K562 (cell line): Measurements from ENCODE around the gene ZSCAN26. TPM values are rescaled to one million over a fixed set of nuclear protein-coding genes. Genes with fewer than 3 reads are reported as not detected.

Source experiments
- ATAC-seq: fragments of 200-7000 bp; cut with Tn5 transposase; 3 replicates; pipeline ENCODE4 v1.9.1; 2020; ENCODE audit warnings: moderate library complexity
- BruUV-seq: library from RNA; stranded (reverse); fragments of 400-500 nt; replicated peaks from 2 replicates; lab custom pipeline; 2021; lab: Mats Ljungman, UMichigan
- CTCF ChIA-PET: fragments of 300-600 bp; formaldehyde crosslinking; extraction: SDS; loops from one replicate; lab custom pipeline; 2021; ENCODE audit warnings: low intra/inter-chr PET ratio; lab: Yijun Ruan, JAX
- POLR2A ChIA-PET: fragments of 300-600, 350-650 bp; sonication (Branson Sonifier 250); formaldehyde crosslinking; extraction: SDS; loops from one replicate; lab custom pipeline; 2021; ENCODE audit warnings: antibody characterized with exemption, inconsistent platforms; lab: Yijun Ruan, JAX
- DNase-seq, 4 experiments: peaks; one replicate each; pipeline versions ENCODE4 v3.0.0 to v3.0.0-alpha.2; 2011 to 2018; ENCODE audit warnings: low spot score in 3 of 4, mixed read lengths in 3 of 4; ENCODE audit errors: extremely low read depth in 1 of 4
- FAIRE-seq: peaks from 2 replicates; lab custom pipeline; 2011; peaks lifted over from hg19 to GRCh38; lab: Jason Lieb, UNC
- H2AFZ ChIP-seq: 2 replicates; pipeline ENCODE4 v1.6.0; 2011; ENCODE audit warnings: low read depth, low read length, control low read depth, inconsistent platforms
- H3K27ac ChIP-seq: fragments of 200-600 bp; 3 replicates; pipeline ENCODE4 v1.8.0; 2011; ENCODE audit warnings: low read depth, mild to moderate bottlenecking, control low read depth, inconsistent platforms, low read length, moderate library complexity, mixed read lengths; ENCODE audit errors: extremely low read depth
- H3K27me3 ChIP-seq, 2 experiments: fragments of 300-600 bp in 1 of 2; 2 replicates in 1 of 2; 3 replicates in 1 of 2; pipeline versions ENCODE4 v1.6.0 to v1.8.0; 2011; ENCODE audit warnings: inconsistent platforms in 2 of 2, low read length in 2 of 2, mild to moderate bottlenecking in 1 of 2, mixed read lengths in 1 of 2, moderate library complexity in 1 of 2; ENCODE audit not compliant: control insufficient read depth in 2 of 2, insufficient read depth in 2 of 2
- H3K36me3 ChIP-seq: fragments of 300-600 bp; 3 replicates; pipeline ENCODE4 v1.8.0; 2011; ENCODE audit warnings: mild to moderate bottlenecking, low read length, inconsistent platforms; ENCODE audit not compliant: control insufficient read depth, insufficient read depth
- H3K4me1 ChIP-seq, 2 experiments: fragments of 200-600 bp in 1 of 2; replicated peaks in 1 of 2; 2 replicates in 1 of 2; 3 replicates in 1 of 2; pipeline versions ENCODE4 v1.5.1 to v1.8.0; 2011; ENCODE audit warnings: inconsistent platforms in 2 of 2, low read length in 2 of 2, mild to moderate bottlenecking in 1 of 2, mixed read lengths in 1 of 2, moderate library complexity in 1 of 2; ENCODE audit not compliant: control insufficient read depth in 2 of 2, insufficient read depth in 2 of 2
- H3K4me2 ChIP-seq: 2 replicates; pipeline ENCODE4 v1.6.1; 2011; ENCODE audit warnings: low read length, control low read depth, inconsistent platforms, mixed read lengths; ENCODE audit not compliant: insufficient read depth
- H3K4me3 ChIP-seq: fragments of 200-600 bp; sonication (generic), shearing (Covaris generic); 2 replicates; pipeline ENCODE4 v1.5.1; 2016; ENCODE audit warnings: control low read depth, inconsistent platforms
- H3K79me2 ChIP-seq: fragments of 200-600 bp; 3 replicates; pipeline ENCODE4 v1.8.0; 2011; ENCODE audit warnings: low read length, inconsistent platforms; ENCODE audit not compliant: control insufficient read depth, insufficient read depth
- H3K9ac ChIP-seq, 2 experiments: 2 replicates each; pipeline versions ENCODE4 v1.6.0 to v1.6.1; 2011; ENCODE audit warnings: low read depth in 2 of 2, low read length in 2 of 2, control low read depth in 1 of 2, inconsistent platforms in 1 of 2, mild to moderate bottlenecking in 1 of 2, mixed read lengths in 1 of 2; ENCODE audit not compliant: insufficient read depth in 1 of 2
- H3K9me1 ChIP-seq: one replicate; pipeline ENCODE4 v1.6.0; 2011; ENCODE audit warnings: inconsistent platforms, mild to moderate bottlenecking, low read length, moderate library complexity; ENCODE audit not compliant: control insufficient read depth, insufficient read depth
- H3K9me3 ChIP-seq: replicated peaks from 2 replicates; pipeline ENCODE4 v1.5.1; 2011; ENCODE audit warnings: low read depth, low read length, inconsistent platforms; ENCODE audit not compliant: control insufficient read depth, insufficient read depth
- H4K20me1 ChIP-seq: replicated peaks from 2 replicates; pipeline ENCODE4 v1.6.1; 2011; ENCODE audit warnings: low read length, inconsistent platforms, mixed read lengths; ENCODE audit not compliant: control insufficient read depth, insufficient read depth
- ASH1L ChIP-seq: fragments of 450-650 bp; IDR thresholded peaks from 2 replicates; pipeline ENCODE4 v1.6.1; 2018; ENCODE audit warnings: borderline replicate concordance, mild to moderate bottlenecking, low read depth; ENCODE audit not compliant: partially characterized antibody
- BACH1 ChIP-seq: fragments of 200-800 bp; sonication (Bioruptor generic); IDR thresholded peaks from 2 replicates; pipeline ENCODE4 v1.6.1; 2016; ENCODE audit warnings: missing genetic modification characterization, missing compliant biosample characterization
- IRF9 ChIP-seq: fragments of 450-650 bp; IDR thresholded peaks from 2 replicates; pipeline ENCODE4 v1.6.1; 2016; ENCODE audit warnings: missing biosample characterization, missing genetic modification characterization
- NCOR1 ChIP-seq: fragments of 450-650 bp; IDR thresholded peaks from 2 replicates; pipeline ENCODE4 v1.6.1; 2016; ENCODE audit warnings: mild to moderate bottlenecking, moderate library complexity
- NEUROD1 ChIP-seq: fragments of 150-350 bp; IDR thresholded peaks from 2 replicates; pipeline ENCODE4 v1.6.1; 2014; ENCODE audit warnings: borderline replicate concordance, low read length, low read depth; ENCODE audit not compliant: partially characterized antibody
- NFYB ChIP-seq: IDR thresholded peaks from 2 replicates; pipeline ENCODE4 v1.6.1; 2011; ENCODE audit warnings: mild to moderate bottlenecking, moderate library complexity; ENCODE audit not compliant: insufficient read length; ENCODE audit errors: extremely low read depth
- PTBP1 ChIP-seq: fragments of 200-400 bp; formaldehyde crosslinking; IDR thresholded peaks from 2 replicates; pipeline ENCODE4 v1.6.1; 2017; ENCODE audit warnings: low read depth, low read length
- SP2 ChIP-seq: IDR thresholded peaks from 2 replicates; pipeline ENCODE4 v1.6.1; 2011; ENCODE audit warnings: mild to moderate bottlenecking, low read depth, low read length, moderate library complexity; ENCODE audit not compliant: poor library complexity, severe bottlenecking; ENCODE audit errors: extremely low read depth
- TBP ChIP-seq: optimal IDR thresholded peaks from 2 replicates; pipeline ENCODE3; 2011; ENCODE audit warnings: low read depth, low read length, improper control_type of control experiment
- ZFP30 ChIP-seq: fragments of 250-450 bp; sonication (Bioruptor Pico); IDR thresholded peaks from 2 replicates; pipeline ENCODE4 v1.8.0; 2022; ENCODE audit warnings: moderate library complexity, mild to moderate bottlenecking, inconsistent platforms, borderline replicate concordance
- ZNF174 ChIP-seq: fragments of 250-450 bp; sonication (Bioruptor Pico); IDR thresholded peaks from 2 replicates; pipeline ENCODE4 v1.4.0; 2020; ENCODE audit warnings: mild to moderate bottlenecking
- ZNF318 ChIP-seq, 2 experiments: fragments of 450-650 bp; IDR thresholded peaks; 2 replicates each; pipeline ENCODE4 v1.6.1; 2016; ENCODE audit warnings: mild to moderate bottlenecking in 2 of 2, borderline replicate concordance in 1 of 2, low read depth in 1 of 2, moderate library complexity in 1 of 2
- ZNF324 ChIP-seq: fragments of 250-450 bp; sonication (Bioruptor Pico); IDR thresholded peaks from 2 replicates; pipeline ENCODE4 v1.4.0; 2020; ENCODE audit warnings: mild to moderate bottlenecking
- WGBS: fragments of 100-300 bp; shearing (Covaris generic); methylation state at CpG from one replicate; pipeline ENCODE4 v1.1.6; 2016; ENCODE audit warnings: low coverage, mixed read lengths; ENCODE audit not compliant: insufficient coverage; ENCODE audit errors: missing lambda C conversion rate; 5-methylcytosine and 5-hydroxymethylcytosine counted together
- in situ Hi-C: fragments of 300-500 bp; cut with MboI; formaldehyde crosslinking; loops from 4 replicates; pipeline ENCODE4 v1.15.0; 2018; ENCODE audit warnings: inconsistent platforms, mixed read lengths
- intact Hi-C: fragments of 100-400 bp; cut with micrococcal nuclease; formaldehyde crosslinking; loops from 2 replicates; pipeline ENCODE4 v1.14.2; 2022
- polyA plus RNA-seq, 8 experiments: library from polyadenylated mRNA; depleted of rRNA in 4 of 8; stranded (reverse) in 5 of 8; unstranded in 3 of 8; fragments of >200 nt; fragmentation: Nextera tagmentation in 2 of 8; fragmentation: Illumina TruSeq in 1 of 8; extraction: Ambion mirVana in 2 of 8; extraction: Trizol in 1 of 8; gene quantifications; 2 replicates each; pipeline versions ENCODE4 v1.2.1 to v1.2.3, GENCODE V29; 2011 to 2014; ENCODE audit warnings: inconsistent platforms in 1 of 8, missing spikeins in 1 of 8
- total RNA-seq, 7 experiments: library from RNA; depleted of rRNA in 6 of 7; stranded (reverse); fragments of >200 nt in 6 of 7; fragmentation: Illumina TruSeq in 2 of 7; extraction: Trizol in 2 of 7; gene quantifications; 2 replicates each; pipeline versions ENCODE4 v1.2.1 to v1.2.3, GENCODE V29; 2011 to 2021; ENCODE audit warnings: low replicate concordance in 1 of 7

The ZSCAN26 gene
- total and polyA plus RNA-seq, 9 of the 15 experiments (the other 6 are each of a cell fraction or from before 2014, with no cell fraction given) = 5.9 to 14.2 (median 10.5) TPM

- ChIA-PET POLR2A (interaction anchor here (0.7 to 6.5 kb wide), 19 partner anchors 9 to 223 kb away, joined by 3 to 73 read pairs (median 5); partner anchors contain the start of genes PGBD1, ZKSCAN3, ZKSCAN4 and ZSCAN31), CTCF (no interaction called here)
- peaks cover 29% of the 10 kb centered on the region for H3K79me2 ChIP-seq
- in situ Hi-C loops (no loop called here), intact Hi-C loops (loop anchor here (5.0 kb wide), 2 partner anchors 86 to 129 kb away; no protein-coding TSS in a partner anchor)
- H3K27me3 ChIP-seq = no peaks in the 10 kb centered on the region
- WGBS = 1% methylated on average over 5 of the region's 5 CpGs
- DNase-seq = no peak
- H3K4me3 ChIP-seq = peak overlapping the region; percentile 61
- H3K9me3 ChIP-seq = no peaks in the 10 kb centered on the region; the same call in 1 of the 2 replicates
- ATAC-seq = no peak
- peaks cover 7 to 26% of the 10 kb centered on the region in 2 experiments for H3K4me1 ChIP-seq
- no peaks in the 10 kb centered on the region for H3K9me1 ChIP-seq
- H3K27ac ChIP-seq = peak overlapping the region; percentile 78
- H4K20me1 ChIP-seq = no peaks in the 10 kb centered on the region
- H3K36me3 ChIP-seq = no peaks in the 10 kb centered on the region; the same call in 2 of the 3 replicates
- peak overlapping the region; percentile 88 for H3K4me2 ChIP-seq
- H2AFZ ChIP-seq = peak overlapping the region; percentile 92
- peak; percentile 6 for FAIRE-seq
- TSS peak; percentile 83 for BruUV-seq
- H3K9ac ChIP-seq = peak overlapping the region; percentile 75 to 94
- TF ChIP-seq ZFP30 (no peak), NEUROD1 (no peak), SP2 (no peak), ASH1L (no peak), TBP (no peak), NFYB (no peak), IRF9 (0 out of 2 replicates have a peak, but pooled peaks have one; percentile 5), BACH1 (peak; percentile 58; the same call in 1 of the 2 replicates), PTBP1 (no peak), NCOR1 (0 out of 2 replicates have a peak, but pooled peaks have one; percentile 11), ZNF324 (CRISPR knock-in tag) (no peak), ZNF318 (IDR thresholded peaks at IDR 0.05; ENCODE audit: borderline replicate concordance in 1 of 2, low read depth in 1 of 2) (peak in 1 of 2 experiments; percentile 51; a peak in 1 of 4 replicates), ZNF174 (CRISPR knock-in tag) (no peak)
Measured at GRCh38 chr6:28266563-28266961, 381 bp upstream of the ZSCAN26 start.
